Calu3 (cell line): ENCODE measurements around the gene TSPAN4. TPM values are rescaled to one million over a fixed set of nuclear protein-coding genes. Genes with fewer than 3 reads are reported as not detected.

Experiments used
- BruUV-seq: library from RNA; stranded (reverse); fragments of 400-500 nt; replicated peaks from 2 replicates; lab custom pipeline; 2021; lab: Mats Ljungman, UMichigan
- CTCF ChIA-PET: fragments of 300-600 bp; sonication (Branson Sonifier 250); formaldehyde crosslinking; loops from one replicate; lab custom pipeline; 2022; ENCODE audit warnings: antibody characterized with exemption; lab: Charles Lee
- DNase-seq: peaks from one replicate; pipeline ENCODE4 v3.0.0; 2022
- H3K27ac Mint-ChIP-seq: one replicate; pipeline ENCODE4 v1.8.0; 2022; ENCODE audit warnings: mixed read lengths; ENCODE audit not compliant: unreplicated experiment
- H3K27me3 Mint-ChIP-seq: one replicate; pipeline ENCODE4 v1.8.0; 2022; ENCODE audit warnings: mixed read lengths; ENCODE audit not compliant: unreplicated experiment
- H3K36me3 Mint-ChIP-seq: one replicate; pipeline ENCODE4 v1.8.0; 2022; ENCODE audit warnings: mild to moderate bottlenecking, moderate library complexity, mixed read lengths; ENCODE audit not compliant: insufficient read depth, unreplicated experiment
- H3K4me1 Mint-ChIP-seq: one replicate; pipeline ENCODE4 v1.8.0; 2022; ENCODE audit warnings: mild to moderate bottlenecking, low read depth, mixed read lengths; ENCODE audit not compliant: unreplicated experiment
- H3K4me3 Mint-ChIP-seq: one replicate; pipeline ENCODE4 v1.8.0; 2022; ENCODE audit warnings: mild to moderate bottlenecking, low read depth, moderate library complexity, mixed read lengths; ENCODE audit not compliant: unreplicated experiment
- H3K9me3 Mint-ChIP-seq: one replicate; pipeline ENCODE4 v1.8.0; 2022; ENCODE audit warnings: low read depth, mixed read lengths; ENCODE audit not compliant: unreplicated experiment
- intact Hi-C: fragments of 100-400 bp; cut with micrococcal nuclease; formaldehyde crosslinking; loops from one replicate; pipeline ENCODE4 v1.10.0; 2022; ENCODE audit not compliant: unreplicated experiment
- total RNA-seq: library from RNA; stranded (reverse); gene quantifications from 2 replicates; pipeline ENCODE4 v1.2.3, GENCODE V29; 2022
- TF ChIP-seq, protein P1 (sequence below): fragments of 200-600 bp; IDR thresholded peaks from one replicate; pipeline ENCODE4 v1.8.0; 2022; ENCODE audit warnings: antibody characterized with exemption; ENCODE audit not compliant: unreplicated experiment

TSPAN4 gene
- total RNA-seq, 1 experiment from 2014 or later, result 36.3 TPM

DNA sequence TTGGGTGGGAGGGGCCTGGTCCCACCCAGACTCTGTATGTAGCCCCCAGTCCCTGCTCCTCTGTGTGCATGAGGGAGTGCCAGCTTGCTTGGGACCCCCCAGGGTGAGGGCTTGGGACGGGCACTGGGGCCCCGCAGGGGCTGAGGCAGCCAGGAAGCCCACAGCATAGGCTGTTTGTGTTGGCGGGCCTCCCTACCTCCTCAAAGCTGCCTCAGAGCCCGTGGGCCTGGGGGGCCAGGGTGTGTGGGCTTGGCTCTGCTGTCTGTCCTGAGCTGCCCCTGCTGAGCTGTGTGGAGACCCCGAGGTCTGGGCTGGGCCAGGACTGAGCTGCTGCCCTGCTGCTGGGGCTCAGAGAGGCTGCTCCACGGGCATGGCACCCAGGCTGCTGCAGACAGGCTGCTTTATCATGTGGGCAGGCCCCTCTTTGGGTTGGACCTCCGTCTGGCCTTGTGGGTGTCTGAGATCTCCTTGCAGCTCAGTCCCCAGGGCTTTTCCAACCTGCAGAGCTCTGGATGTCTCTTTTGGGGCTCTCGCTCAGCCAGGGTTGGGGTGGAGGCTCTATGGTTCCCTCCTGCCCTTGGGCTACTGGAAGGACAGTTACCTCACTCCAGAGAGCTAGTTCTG is 3.3 kb downstream of the TSPAN4 start:
- CTCF ChIA-PET, result no interaction called here
- intact Hi-C loops, result no loop called here
- H3K4me3 Mint-ChIP-seq, result no peak overlapping the region
- no peaks in the 10 kb centered on the region for H3K9me3 Mint-ChIP-seq
- H3K4me1 Mint-ChIP-seq, result peaks cover 11% of the 10 kb centered on the region
- no peak overlapping the region for H3K27ac Mint-ChIP-seq
- TF ChIP-seq, protein P1, sequence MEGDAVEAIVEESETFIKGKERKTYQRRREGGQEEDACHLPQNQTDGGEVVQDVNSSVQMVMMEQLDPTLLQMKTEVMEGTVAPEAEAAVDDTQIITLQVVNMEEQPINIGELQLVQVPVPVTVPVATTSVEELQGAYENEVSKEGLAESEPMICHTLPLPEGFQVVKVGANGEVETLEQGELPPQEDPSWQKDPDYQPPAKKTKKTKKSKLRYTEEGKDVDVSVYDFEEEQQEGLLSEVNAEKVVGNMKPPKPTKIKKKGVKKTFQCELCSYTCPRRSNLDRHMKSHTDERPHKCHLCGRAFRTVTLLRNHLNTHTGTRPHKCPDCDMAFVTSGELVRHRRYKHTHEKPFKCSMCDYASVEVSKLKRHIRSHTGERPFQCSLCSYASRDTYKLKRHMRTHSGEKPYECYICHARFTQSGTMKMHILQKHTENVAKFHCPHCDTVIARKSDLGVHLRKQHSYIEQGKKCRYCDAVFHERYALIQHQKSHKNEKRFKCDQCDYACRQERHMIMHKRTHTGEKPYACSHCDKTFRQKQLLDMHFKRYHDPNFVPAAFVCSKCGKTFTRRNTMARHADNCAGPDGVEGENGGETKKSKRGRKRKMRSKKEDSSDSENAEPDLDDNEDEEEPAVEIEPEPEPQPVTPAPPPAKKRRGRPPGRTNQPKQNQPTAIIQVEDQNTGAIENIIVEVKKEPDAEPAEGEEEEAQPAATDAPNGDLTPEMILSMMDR, result no peak
- DNase-seq, result no peak
- peaks cover 49% of the 10 kb centered on the region for H3K36me3 Mint-ChIP-seq
- BruUV-seq, result no TSS peak
- H3K27me3 Mint-ChIP-seq, result no peaks in the 10 kb centered on the region

DNA sequence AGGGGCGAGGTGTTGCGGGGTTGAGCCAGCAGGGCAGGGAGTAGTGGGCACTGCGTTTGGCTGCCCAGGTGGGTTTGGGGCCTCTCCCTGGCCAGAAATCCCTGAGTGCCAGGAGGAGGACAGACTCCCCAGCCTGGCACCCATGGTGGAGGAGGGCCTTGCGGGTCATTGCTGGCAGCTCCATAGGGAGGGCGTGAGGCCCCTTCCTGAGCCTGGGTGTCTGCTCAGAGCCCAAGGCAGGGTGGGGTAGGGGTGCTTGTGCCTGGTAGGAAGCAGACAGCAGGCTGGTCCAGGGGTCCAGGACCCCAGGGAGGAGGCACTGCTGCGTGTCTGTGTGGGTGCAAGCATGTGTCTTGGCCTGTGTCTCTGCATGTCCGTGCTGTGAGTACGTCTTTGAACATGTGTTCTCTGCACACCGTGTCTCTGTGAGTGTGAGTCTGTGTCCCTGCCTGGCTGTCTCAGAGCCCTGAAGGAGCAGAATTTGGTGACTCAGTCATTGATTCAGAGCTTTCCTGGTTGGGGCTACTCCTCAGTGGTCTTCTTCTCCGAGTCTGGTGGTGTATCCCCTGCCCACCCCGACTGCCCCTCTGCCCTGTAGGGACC is 3.9 kb downstream of the TSPAN4 start:
- Mint-ChIP-seq H3K27ac (no peak overlapping the region), H3K27me3 (no peaks in the 10 kb centered on the region), H3K9me3 (no peaks in the 10 kb centered on the region), H3K36me3 (peaks cover 43% of the 10 kb centered on the region), H3K4me1 (peaks cover 8% of the 10 kb centered on the region), H3K4me3 (no peak overlapping the region)
- TF ChIP-seq, protein P1, result no peak
- no peak for DNase-seq
- CTCF ChIA-PET, result interaction anchor here (0.7 kb wide), 1 partner anchor 67 kb away, joined by 3 read pairs; no protein-coding TSS in a partner anchor
- intact Hi-C loops, result no loop called here
- no TSS peak for BruUV-seq

DNA sequence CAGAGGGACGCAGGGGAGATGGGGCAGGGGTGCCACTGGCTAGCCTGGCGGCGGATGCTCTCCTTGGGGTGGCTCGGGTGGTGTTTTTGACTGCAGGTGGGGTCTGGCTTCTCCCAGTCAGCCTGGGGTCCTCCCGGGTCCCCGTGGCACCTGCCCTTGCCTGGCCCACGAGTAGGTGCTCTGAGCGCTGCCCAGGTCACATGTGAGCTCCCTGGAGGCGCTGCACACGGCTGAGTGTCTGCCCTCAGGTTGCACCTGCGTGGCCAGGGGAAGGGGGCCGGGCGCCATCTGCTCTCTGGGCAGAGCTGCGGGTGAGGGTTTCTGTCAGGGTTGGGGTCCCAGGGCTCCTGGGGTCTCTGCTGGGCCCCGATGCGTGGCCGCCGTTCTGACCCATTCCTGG is 5.2 kb downstream of the TSPAN4 start:
- intact Hi-C loops, result no loop called here
- CTCF ChIA-PET, result interaction anchor here (0.9 to 1.0 kb wide), 4 partner anchors 9 to 203 kb away, joined by 3 to 6 read pairs (median 4); no protein-coding TSS in a partner anchor
- BruUV-seq, result no TSS peak

DNA sequence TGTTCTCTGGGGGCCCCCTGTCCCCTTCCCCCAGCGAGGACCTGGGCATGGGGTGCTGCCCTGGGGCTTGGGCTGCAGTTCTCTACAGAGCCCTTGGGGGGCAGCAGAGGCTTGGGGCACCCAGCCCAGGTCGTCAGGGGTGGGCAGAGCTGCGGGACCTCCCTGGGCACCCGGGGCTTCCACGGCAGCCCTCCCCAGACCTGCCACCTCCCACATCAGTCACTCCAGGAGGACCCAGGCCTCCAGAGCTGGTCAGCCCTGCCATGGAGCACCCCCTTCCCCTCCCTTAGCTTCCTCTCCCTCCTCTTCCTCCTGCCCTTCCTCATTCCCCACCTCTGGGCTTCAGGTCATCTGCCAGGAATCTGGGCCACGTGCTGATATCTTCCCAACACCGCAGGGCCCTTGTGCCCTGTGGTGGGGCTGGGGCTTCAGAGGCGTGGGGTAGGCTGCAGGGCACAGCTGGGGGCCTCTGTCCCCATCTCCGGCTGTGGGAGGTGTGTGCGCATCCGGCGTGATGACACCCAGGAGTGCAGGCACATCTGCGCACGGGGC is 5.8 kb downstream of the TSPAN4 start:
- H3K4me1 Mint-ChIP-seq, result peaks cover 4% of the 10 kb centered on the region
- TF ChIP-seq, protein P1, result peak; percentile 89
- H3K4me3 Mint-ChIP-seq, result no peak overlapping the region
- peaks cover 25% of the 10 kb centered on the region for H3K36me3 Mint-ChIP-seq
- no peaks in the 10 kb centered on the region for H3K27me3 Mint-ChIP-seq
- H3K27ac Mint-ChIP-seq, result no peak overlapping the region
- no TSS peak for BruUV-seq
- intact Hi-C loops, result no loop called here
- peak; percentile 75 for DNase-seq
- CTCF ChIA-PET, result interaction anchor here (0.9 to 1.0 kb wide), 4 partner anchors 8 to 203 kb away, joined by 3 to 6 read pairs (median 4); no protein-coding TSS in a partner anchor
- no peaks in the 10 kb centered on the region for H3K9me3 Mint-ChIP-seq

More for the DNA sequence above, 5.2 kb downstream of the TSPAN4 start:
- H3K27me3 Mint-ChIP-seq, result no peaks in the 10 kb centered on the region
- H3K4me1 Mint-ChIP-seq, result peaks cover 8% of the 10 kb centered on the region
- H3K27ac Mint-ChIP-seq, result no peak overlapping the region
- no peaks in the 10 kb centered on the region for H3K9me3 Mint-ChIP-seq
- H3K36me3 Mint-ChIP-seq, result peaks cover 30% of the 10 kb centered on the region
- DNase-seq, result no peak
- TF ChIP-seq, protein P1, result no peak
- no peak overlapping the region for H3K4me3 Mint-ChIP-seq
